H1 (cell line): ENCODE results near the gene KIF26B. TPM values are rescaled to one million over a fixed set of nuclear protein-coding genes. Genes with fewer than 3 reads are reported as not detected.

Experiments
- ATF2 ChIP-seq: IDR thresholded peaks from 2 replicates; pipeline ENCODE4 v1.6.1; 2012; ENCODE audit warnings: low read length, inconsistent platforms
- EZH2 ChIP-seq: fragments of 200-600 bp; sonication (generic); IDR thresholded peaks from 2 replicates; pipeline ENCODE4 v1.7.1; 2012; ENCODE audit warnings: low read depth, mild to moderate bottlenecking, moderate library complexity, low read length, inconsistent platforms; ENCODE audit not compliant: severe bottlenecking
- HDAC2 ChIP-seq, 2 experiments: fragments of 300-600 bp in 1 of 2; sonication (generic) in 1 of 2; IDR thresholded peaks; 2 replicates each; pipeline ENCODE4 v1.6.1; 2011 to 2012; ENCODE audit warnings: low read depth in 2 of 2, low read length in 2 of 2, mild to moderate bottlenecking in 2 of 2, moderate library complexity in 2 of 2, borderline replicate concordance in 1 of 2, inconsistent platforms in 1 of 2
- polyA plus RNA-seq, 7 experiments: library from polyadenylated mRNA; depleted of rRNA in 3 of 7; stranded (reverse) in 5 of 7; unstranded in 2 of 7; fragments of >200 nt in 5 of 7; fragments of 200-250 nt in 2 of 7; gene quantifications; 1 replicate in 5 of 7; 2 replicates in 1 of 7; 4 replicates in 1 of 7; pipeline versions ENCODE4 v1.2.1 to v1.2.3, GENCODE V29; 2011 to 2013; ENCODE audit warnings: missing spikeins in 2 of 7, mixed read lengths in 2 of 7
- total RNA-seq: library from RNA; stranded (reverse); fragmentation: NEBNext Ultra II Directional; extraction: Animal tissue kit (Norgen Biotek cat#: 25700); gene quantifications from 2 replicates; pipeline ENCODE4 v1.2.1, GENCODE V29; 2021

KIF26B gene
- total and polyA plus RNA-seq, 2 of the 8 experiments (the other 6 are each of a cell fraction or from before 2014, with no cell fraction given), result 0.06 to 0.28 TPM

- TF ChIP-seq ATF2 (no peak), HDAC2 (IDR thresholded peaks at IDR 0.05; ENCODE audit: borderline replicate concordance in 1 of 2, low read depth in 2 of 2, low read length in 2 of 2) (no peak), EZH2 (no peak)
- TF ChIP-seq, all 59 proteins: peak for 0
Observed at GRCh38 chr1:245168906-245169305, 14.1 kb downstream of the KIF26B start (continued).
